Left lobe of liver (tissue), 2 donors: ENCODE measurements around the gene INS. TPM values are rescaled to one million over a fixed set of nuclear protein-coding genes. Genes with fewer than 3 reads are reported as not detected.
"Not testable (repeated sequence)": the region's sequence is repeated elsewhere in the genome, so short reads cannot be mapped to it uniquely, and the experiment has no call there.

Experiments used
- ATAC-seq: fragments of 200-7000 bp; cut with Tn5 transposase; one replicate; pipeline ENCODE4 v1.9.1; 2020; ENCODE audit warnings: mild to moderate bottlenecking, moderate library complexity
- DNase-seq: peaks from one replicate; pipeline ENCODE4 v3.0.0-alpha.2; 2020; ENCODE audit warnings: low spot score
- total RNA-seq: library from RNA; stranded (reverse); gene quantifications from one replicate; pipeline ENCODE4 v1.2.1, GENCODE V29; 2021
- donor health status: DM: no; HTN: no; CAD: no; lungs with moderate emphysema.
- donor health status: DM: no; HTN: yes; CAD: no.

INS gene
- total RNA-seq, 1 donor from 2014 or later = not detected

GRCh38 chr11:2199466-2200341 lies 38.7 kb upstream of the INS start:
- DNase-seq = no peak

DNA sequence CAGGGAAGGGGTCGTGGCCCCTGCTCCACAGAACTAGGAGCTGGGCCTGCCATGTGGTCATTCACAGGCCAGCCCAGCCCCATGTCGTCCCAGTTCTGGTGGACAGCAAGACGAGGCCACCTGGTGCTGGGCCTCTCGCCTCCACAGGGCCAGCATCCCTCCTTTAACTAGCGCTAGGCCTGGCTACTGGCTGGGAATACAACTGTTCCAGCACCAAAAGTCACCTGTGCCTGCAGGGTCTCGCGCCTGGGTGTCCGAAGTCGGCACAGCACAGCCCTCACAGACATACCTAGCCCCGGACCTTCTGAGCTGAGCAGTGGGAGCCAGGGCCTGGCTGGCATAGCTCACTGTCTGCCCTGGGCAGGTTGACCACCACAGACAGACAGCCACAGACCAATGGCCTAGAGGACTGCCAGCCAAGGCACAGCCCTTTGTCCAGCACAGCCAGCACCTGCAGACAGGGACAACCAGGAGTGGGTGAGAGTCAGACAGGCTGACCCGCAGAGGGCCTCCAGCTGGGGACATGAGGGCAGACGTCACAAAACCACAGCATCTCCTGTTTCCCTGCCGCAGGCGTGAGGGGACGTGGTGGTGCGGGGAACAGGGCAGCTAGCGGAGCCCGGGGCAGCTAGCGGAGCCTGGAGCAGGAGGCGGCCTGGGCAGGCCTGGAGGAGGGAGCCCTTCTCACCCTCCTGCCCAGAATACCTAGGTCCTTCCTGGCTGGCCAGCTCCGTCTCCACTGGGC lies 37.8 kb upstream of the INS start:
- DNase-seq (no peak), ATAC-seq (no peak)

More at GRCh38 chr11:2199466-2200341, 38.7 kb upstream of the INS start:
- no peak for ATAC-seq

DNA sequence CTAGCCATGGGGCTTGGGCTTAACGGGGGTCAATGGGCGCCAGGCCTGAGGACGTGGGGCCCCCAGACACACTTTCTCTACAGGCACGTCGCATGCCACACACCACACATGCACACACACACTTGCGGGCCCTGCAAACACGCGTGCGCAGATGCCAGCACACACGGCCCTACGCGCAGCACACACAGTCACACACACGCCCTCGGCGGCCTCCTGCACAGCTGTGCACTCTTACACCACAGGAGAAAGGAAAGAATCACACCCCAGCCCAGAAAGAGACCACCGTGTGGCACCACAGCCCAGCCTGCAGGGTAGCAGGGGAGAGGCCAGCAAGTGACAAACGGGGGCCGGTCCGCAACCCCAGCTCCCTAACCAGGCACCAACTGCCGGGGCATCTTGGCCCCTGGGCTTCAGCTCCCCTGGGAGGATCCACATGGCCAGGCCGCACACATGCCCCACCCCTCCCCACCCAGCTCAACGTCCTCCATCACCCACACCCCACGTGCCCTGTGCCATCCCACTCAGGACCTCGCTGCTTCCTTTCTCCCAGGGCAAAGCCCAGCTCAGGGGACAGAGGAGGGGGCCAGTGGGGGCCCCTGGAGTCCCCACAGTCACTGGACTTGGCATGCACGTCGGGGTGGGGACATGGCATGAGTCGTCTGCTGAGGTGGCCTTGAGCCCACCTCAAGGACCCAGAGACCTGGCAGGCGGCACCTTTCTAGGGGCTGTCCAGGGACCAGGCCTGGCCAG lies 36.9 kb upstream of the INS start:
- DNase-seq (no peak), ATAC-seq (no peak)

DNA sequence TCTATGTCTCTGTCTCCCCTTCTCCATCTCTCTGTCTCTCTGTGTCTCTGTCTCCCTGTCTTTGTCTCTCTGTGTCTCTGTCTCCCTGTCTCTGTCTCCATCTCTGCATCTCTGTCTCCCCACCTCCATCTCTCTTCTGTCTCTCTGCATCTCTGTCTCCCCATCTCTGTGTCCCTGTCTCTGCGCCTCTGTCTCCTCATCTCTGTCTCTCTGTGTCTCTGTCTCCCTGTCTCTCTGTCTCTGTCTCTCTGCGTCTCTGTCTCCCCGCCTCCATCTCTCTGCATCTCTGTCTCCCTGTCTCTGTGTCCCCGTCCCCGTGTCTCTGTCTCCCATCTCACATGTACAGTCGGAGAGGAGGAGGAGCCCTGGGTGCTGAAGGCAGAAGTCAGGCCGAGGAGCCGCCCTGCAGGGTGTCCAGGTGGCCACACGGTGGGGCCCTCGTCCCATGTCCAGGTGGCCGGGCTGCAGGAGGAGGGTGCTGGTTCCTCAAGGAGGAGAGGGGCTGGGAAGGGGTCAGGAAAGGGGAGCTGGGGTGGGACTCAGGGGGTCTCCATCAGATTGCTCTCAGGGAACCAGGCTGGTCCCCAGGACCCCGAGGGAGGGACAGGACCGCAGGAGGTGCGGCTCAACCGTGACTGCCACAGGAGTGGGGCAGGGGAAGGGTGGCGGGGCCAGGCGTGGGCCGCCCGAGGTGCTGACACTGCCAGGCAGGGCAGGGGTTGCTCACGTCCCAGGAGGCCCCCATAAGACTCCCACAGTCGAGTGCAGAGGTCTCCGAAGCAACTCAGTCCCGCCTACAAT lies 36.2 kb upstream of the INS start:
- peak; percentile 94 for ATAC-seq

GRCh38 chr11:2195756-2196088 lies 34.7 kb upstream of the INS start:
- no peak for ATAC-seq
- no peak for DNase-seq

More for the DNA sequence above, 36.2 kb upstream of the INS start:
- DNase-seq = peak; percentile 79

- ATAC-seq (peak; percentile 58), DNase-seq (peak; percentile 58)
Observed at GRCh38 chr11:2194877-2195755, 34.1 kb upstream of the INS start.

- not testable (repeated sequence) for ATAC-seq, DNase-seq
Observed at GRCh38 chr11:2193888-2194595, 33.0 kb upstream of the INS start.

GRCh38 chr11:2193099-2193887 lies 32.3 kb upstream of the INS start:
- ATAC-seq = no peak
- no peak for DNase-seq

DNA sequence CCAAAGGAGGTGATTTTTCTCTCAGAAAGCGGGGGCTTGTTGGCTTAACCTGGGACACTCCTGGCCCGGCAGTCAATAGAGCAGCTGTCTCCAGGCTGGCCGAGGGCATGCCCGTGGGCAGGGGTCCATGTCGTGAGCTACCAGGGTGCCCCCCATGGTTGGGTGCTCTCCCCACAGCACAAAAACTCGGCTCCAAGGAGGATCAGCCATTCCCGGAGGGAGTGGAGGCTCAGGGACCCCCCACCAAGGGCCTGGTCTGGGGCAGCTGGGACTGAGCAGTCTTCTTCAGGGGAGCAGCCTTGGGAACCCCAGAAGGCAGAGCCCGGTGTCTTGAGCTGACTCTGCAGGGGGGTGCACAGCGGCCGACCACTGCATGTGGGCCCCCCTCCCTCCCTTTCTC lies 31.4 kb upstream of the INS start:
- no peak for DNase-seq
- no peak for ATAC-seq

- no peak for ATAC-seq
- DNase-seq = no peak
Observed at GRCh38 chr11:2191883-2192282, 30.9 kb upstream of the INS start.

GRCh38 chr11:2190657-2191471 lies 29.9 kb upstream of the INS start:
- DNase-seq = no peak
- ATAC-seq = peak; percentile 17

GRCh38 chr11:2189938-2190656 lies 29.1 kb upstream of the INS start:
- ATAC-seq (no peak), DNase-seq (no peak)

- ATAC-seq = no peak
- DNase-seq = no peak
Observed at GRCh38 chr11:2188745-2189144, 27.7 kb upstream of the INS start.

DNA sequence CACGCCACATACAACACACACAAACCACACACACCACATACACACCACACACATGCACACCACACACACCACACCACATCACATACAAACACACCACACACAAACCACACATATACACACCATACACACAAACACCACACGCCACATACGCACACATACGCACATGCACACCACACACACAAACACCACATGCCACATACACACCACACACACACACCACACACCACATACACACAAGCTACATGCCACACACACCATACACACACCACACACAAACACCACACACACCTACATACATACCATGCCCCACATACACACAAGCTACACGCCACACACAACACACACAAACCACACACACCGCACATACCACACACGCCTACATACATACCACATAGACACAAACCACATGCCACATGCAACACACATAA lies 26.3 kb upstream of the INS start:
- ATAC-seq (no peak), DNase-seq (no peak)

DNA sequence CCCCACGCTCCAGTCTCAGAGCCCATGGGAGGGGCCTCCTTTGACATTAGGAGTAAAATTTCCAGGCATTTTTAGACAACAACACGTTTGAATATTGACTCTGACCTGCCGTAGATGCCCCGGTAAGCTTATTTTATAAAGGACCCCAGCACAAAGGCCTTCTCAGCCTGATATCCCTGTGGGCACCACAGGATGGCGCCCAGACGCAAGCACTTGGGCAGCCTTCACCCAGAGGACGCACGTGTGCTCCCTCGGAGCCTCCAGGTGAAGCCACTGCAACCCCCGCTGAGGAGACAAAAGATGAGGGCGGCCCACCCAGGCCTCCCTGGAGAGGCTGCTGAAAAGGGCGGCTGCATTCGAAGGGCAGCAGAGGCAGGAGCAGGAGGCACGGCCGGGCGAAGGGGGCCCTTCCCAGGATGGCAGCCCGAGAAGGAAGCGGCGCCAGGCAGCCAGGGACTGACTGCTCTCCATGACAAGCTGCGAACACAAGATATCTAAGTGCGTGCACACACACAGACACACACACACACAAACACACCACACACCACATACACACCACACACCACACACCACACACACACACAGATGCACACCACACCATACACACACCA lies 25.8 kb upstream of the INS start:
- no peak for DNase-seq

More for the DNA sequence above, 25.8 kb upstream of the INS start:
- peak; percentile 75 for ATAC-seq
